PC-9 (cell line): ENCODE data around the gene CD2AP.

ENCODE experiments used
- CTCF ChIP-seq: fragments of 200-600 bp; sonication (generic); conservative IDR thresholded peaks from 2 replicates; pipeline ENCODE4 v1.6.1; 2017; ENCODE audit warnings: mixed run types, antibody characterized with exemption, mild to moderate bottlenecking, moderate library complexity
- EZH2 ChIP-seq: fragments of 200-600 bp; sonication (generic); IDR thresholded peaks from 2 replicates; pipeline ENCODE4 v1.8.0; 2017; ENCODE audit warnings: antibody characterized with exemption, low read depth

GRCh38 chr6:47672816-47673215 lies 195.2 kb downstream of the CD2AP start:
- no peak for TF ChIP-seq CTCF
- TF ChIP-seq EZH2, result no peak
